ENCODE measurements around the gene SGMS1. TPM values are rescaled to one million over a fixed set of nuclear protein-coding genes. Genes with fewer than 3 reads are reported as not detected.

The SGMS1 gene
- total and polyA plus RNA-seq, 3 donors from 2014 or later: 30.6 to 90.9 (median 63.2) TPM

- Histone ChIP-seq H3K27ac (no peak overlapping the region), H3K9me3 (no peaks in the 10 kb centered on the region), H3K27me3 (no peaks in the 10 kb centered on the region), H3K36me3 (ENCODE audit: low read depth, missing control alignments) (no peaks in the 10 kb centered on the region), H3K4me3 (no peak overlapping the region), H3K4me1 (no peaks in the 10 kb centered on the region)
- intact Hi-C loops (cut with DNase I; ENCODE audit: low total_unique reads): no loop called here
- 94 to 98% methylated on average over 2 of the region's 2 CpGs for WGBS, 2 donors
- DNase-seq: no peak
- TF ChIP-seq CTCF (IDR thresholded peaks at IDR 0.05): no peak
- no peak for TF ChIP-seq POLR2A (IDR thresholded peaks at IDR 0.05)
Measured at GRCh38 chr10:50334273-50334672, 289.5 kb downstream of the SGMS1 start.

- intact Hi-C loops (cut with DNase I; ENCODE audit: low total_unique reads): no loop called here
- H3K27ac ChIP-seq: no peak overlapping the region
- H3K27me3 ChIP-seq: no peaks in the 10 kb centered on the region
- no peaks in the 10 kb centered on the region for H3K4me1 ChIP-seq
- TF ChIP-seq CTCF (IDR thresholded peaks at IDR 0.05) (no peak), POLR2A (IDR thresholded peaks at IDR 0.05) (no peak)
- no peak for DNase-seq
- H3K9me3 ChIP-seq: no peaks in the 10 kb centered on the region
- H3K4me3 ChIP-seq: no peak overlapping the region
- no peaks in the 10 kb centered on the region for H3K36me3 ChIP-seq (ENCODE audit: low read depth, missing control alignments)
Measured at GRCh38 chr10:50333872-50334271, 289.9 kb downstream of the SGMS1 start.

- no peak overlapping the region for H3K4me3 ChIP-seq
- no peaks in the 10 kb centered on the region for H3K4me1 ChIP-seq
- H3K27ac ChIP-seq: no peak overlapping the region
- WGBS, 2 donors: 82 to 91% methylated on average over 3 of the region's 3 CpGs
- H3K36me3 ChIP-seq (ENCODE audit: low read depth, missing control alignments): no peaks in the 10 kb centered on the region
- H3K9me3 ChIP-seq: no peaks in the 10 kb centered on the region
- no peak for TF ChIP-seq POLR2A (IDR thresholded peaks at IDR 0.05)
- no peak for TF ChIP-seq CTCF (IDR thresholded peaks at IDR 0.05)
- intact Hi-C loops (cut with DNase I; ENCODE audit: low total_unique reads): no loop called here
- H3K27me3 ChIP-seq: no peaks in the 10 kb centered on the region
- peak; percentile 49 for DNase-seq
Measured at GRCh38 chr10:50332108-50332842, 291.5 kb downstream of the SGMS1 start.

- intact Hi-C loops (cut with DNase I; ENCODE audit: low total_unique reads): no loop called here
- peaks cover under 1% of the 10 kb centered on the region for H3K4me1 ChIP-seq
- TF ChIP-seq POLR2A (IDR thresholded peaks at IDR 0.05): no peak
- no peak for TF ChIP-seq CTCF (IDR thresholded peaks at IDR 0.05)
- H3K27me3 ChIP-seq: no peaks in the 10 kb centered on the region
- H3K9me3 ChIP-seq: no peaks in the 10 kb centered on the region
- H3K36me3 ChIP-seq (ENCODE audit: low read depth, missing control alignments): no peaks in the 10 kb centered on the region
- no peak overlapping the region for H3K4me3 ChIP-seq
- 84 to 85% methylated on average over 2 of the region's 2 CpGs for WGBS, 2 donors
- H3K27ac ChIP-seq: no peak overlapping the region
- DNase-seq: no peak
Measured at GRCh38 chr10:50331486-50331885, 292.3 kb downstream of the SGMS1 start.

All from testis (tissue), 3 donors.